Activated CD4-positive, alpha-beta memory T cell treated with anti-CD3 and anti-CD28 coated beads, Interleukin-2, amount 10 ng/mL, durations not matched to agents 7 days and 5 days (primary cell): ENCODE results near the gene SLC24A3. TPM values are rescaled to one million over a fixed set of nuclear protein-coding genes. Genes with fewer than 3 reads are reported as not detected.

Source experiments
- CTCF ChIA-PET: fragments of 350-600 bp; sonication (Branson Sonifier 250); formaldehyde crosslinking; loops from one replicate; lab custom pipeline; 2021; ENCODE audit warnings: antibody characterized with exemption, inconsistent platforms; lab: Charles Lee
- POLR2A ChIA-PET: fragments of 350-600 bp; sonication (Branson Sonifier 250); formaldehyde crosslinking; loops from one replicate; lab custom pipeline; 2021; ENCODE audit warnings: antibody characterized with exemption; lab: Charles Lee
- DNase-seq: peaks from one replicate; pipeline ENCODE4 v3.0.0-alpha.2; 2020
- H3K27ac Mint-ChIP-seq: one replicate; pipeline ENCODE4 v1.8.0; 2021; ENCODE audit warnings: mild to moderate bottlenecking, mixed read lengths
- H3K27me3 Mint-ChIP-seq: one replicate; pipeline ENCODE4 v1.8.0; 2021; ENCODE audit warnings: mixed read lengths
- H3K36me3 Mint-ChIP-seq: one replicate; pipeline ENCODE4 v1.8.0; 2021; ENCODE audit warnings: low read depth, mixed read lengths
- H3K4me1 Mint-ChIP-seq: one replicate; pipeline ENCODE4 v1.8.0; 2021; ENCODE audit warnings: mixed read lengths
- H3K4me3 Mint-ChIP-seq: one replicate; pipeline ENCODE4 v1.8.0; 2021; ENCODE audit warnings: mild to moderate bottlenecking, mixed read lengths
- H3K9me3 Mint-ChIP-seq: one replicate; pipeline ENCODE4 v1.8.0; 2021; ENCODE audit warnings: mixed read lengths
- total RNA-seq, 2 experiments: library from RNA; stranded (reverse); gene quantifications; one replicate each; pipeline ENCODE4 v1.2.3, GENCODE V29; 2021

The SLC24A3 gene
- total RNA-seq, 2 experiments from 2014 or later = not detected

GRCh38 chr20:19502169-19502568 is 289.7 kb downstream of the SLC24A3 start:
- no peak for DNase-seq
- Mint-ChIP-seq H3K4me3 (no peak overlapping the region), H3K36me3 (no peaks in the 10 kb centered on the region), H3K9me3 (no peaks in the 10 kb centered on the region), H3K27ac (no peak overlapping the region), H3K4me1 (no peaks in the 10 kb centered on the region), H3K27me3 (no peaks in the 10 kb centered on the region)
- ChIA-PET POLR2A (no interaction called here), CTCF (no interaction called here)

GRCh38 chr20:19504251-19504650 is 291.8 kb downstream of the SLC24A3 start:
- H3K27me3 Mint-ChIP-seq = no peaks in the 10 kb centered on the region
- H3K4me3 Mint-ChIP-seq = no peak overlapping the region
- H3K36me3 Mint-ChIP-seq = no peaks in the 10 kb centered on the region
- H3K27ac Mint-ChIP-seq = no peak overlapping the region
- ChIA-PET CTCF (no interaction called here), POLR2A (no interaction called here)
- H3K9me3 Mint-ChIP-seq = no peaks in the 10 kb centered on the region
- DNase-seq = no peak
- H3K4me1 Mint-ChIP-seq = no peaks in the 10 kb centered on the region

GRCh38 chr20:19506021-19506420 is 293.6 kb downstream of the SLC24A3 start:
- POLR2A ChIA-PET = no interaction called here

GRCh38 chr20:19508449-19508848 is 296.0 kb downstream of the SLC24A3 start:
- H3K9me3 Mint-ChIP-seq = no peaks in the 10 kb centered on the region
- POLR2A ChIA-PET = no interaction called here
- no peaks in the 10 kb centered on the region for H3K27me3 Mint-ChIP-seq
- H3K27ac Mint-ChIP-seq = no peak overlapping the region
- no peaks in the 10 kb centered on the region for H3K4me1 Mint-ChIP-seq
- H3K4me3 Mint-ChIP-seq = no peak overlapping the region
- DNase-seq = no peak
- H3K36me3 Mint-ChIP-seq = no peaks in the 10 kb centered on the region
- CTCF ChIA-PET = no interaction called here

More at GRCh38 chr20:19506021-19506420, 293.6 kb downstream of the SLC24A3 start:
- DNase-seq = no peak
- Mint-ChIP-seq H3K27me3 (no peaks in the 10 kb centered on the region), H3K27ac (no peak overlapping the region), H3K9me3 (no peaks in the 10 kb centered on the region), H3K36me3 (no peaks in the 10 kb centered on the region), H3K4me1 (no peaks in the 10 kb centered on the region), H3K4me3 (no peak overlapping the region)
- CTCF ChIA-PET = no interaction called here

- ChIA-PET POLR2A (no interaction called here), CTCF (no interaction called here)
- Mint-ChIP-seq H3K27ac (no peak overlapping the region), H3K27me3 (no peaks in the 10 kb centered on the region), H3K4me3 (no peak overlapping the region), H3K36me3 (no peaks in the 10 kb centered on the region), H3K4me1 (no peaks in the 10 kb centered on the region), H3K9me3 (no peaks in the 10 kb centered on the region)
- DNase-seq = no peak
These were observed 298.2 kb downstream of the SLC24A3 start for GRCh38 chr20:19510611-19511010.

- Mint-ChIP-seq H3K27me3 (no peaks in the 10 kb centered on the region), H3K4me3 (no peak overlapping the region), H3K36me3 (no peaks in the 10 kb centered on the region), H3K9me3 (no peaks in the 10 kb centered on the region), H3K4me1 (no peaks in the 10 kb centered on the region), H3K27ac (no peak overlapping the region)
- POLR2A ChIA-PET = no interaction called here
- CTCF ChIA-PET = interaction anchor here (0.5 kb wide), 1 partner anchor 140 kb away, joined by 3 read pairs; no protein-coding TSS in a partner anchor
- DNase-seq = no peak
These were observed 299.5 kb downstream of the SLC24A3 start for GRCh38 chr20:19511931-19512330.

- H3K4me3 Mint-ChIP-seq = no peak overlapping the region
- POLR2A ChIA-PET = no interaction called here
These were observed 300.6 kb downstream of the SLC24A3 start for GRCh38 chr20:19512886-19513677.

GRCh38 chr20:19515074-19515473 is 302.6 kb downstream of the SLC24A3 start:
- no peaks in the 10 kb centered on the region for H3K36me3 Mint-ChIP-seq
- ChIA-PET POLR2A (no interaction called here), CTCF (no interaction called here)
- no peak for DNase-seq
- no peak overlapping the region for H3K27ac Mint-ChIP-seq
- H3K27me3 Mint-ChIP-seq = no peaks in the 10 kb centered on the region
- H3K4me3 Mint-ChIP-seq = no peak overlapping the region
- H3K9me3 Mint-ChIP-seq = no peaks in the 10 kb centered on the region
- no peaks in the 10 kb centered on the region for H3K4me1 Mint-ChIP-seq

More at GRCh38 chr20:19512886-19513677, 300.6 kb downstream of the SLC24A3 start:
- Mint-ChIP-seq H3K36me3 (no peaks in the 10 kb centered on the region), H3K27me3 (no peaks in the 10 kb centered on the region), H3K9me3 (no peaks in the 10 kb centered on the region), H3K27ac (no peak overlapping the region), H3K4me1 (no peaks in the 10 kb centered on the region)
- CTCF ChIA-PET = no interaction called here
- DNase-seq = no peak

- DNase-seq = no peak
- Mint-ChIP-seq H3K27me3 (no peaks in the 10 kb centered on the region), H3K27ac (no peak overlapping the region), H3K4me1 (no peaks in the 10 kb centered on the region), H3K4me3 (no peak overlapping the region), H3K9me3 (no peaks in the 10 kb centered on the region), H3K36me3 (no peaks in the 10 kb centered on the region)
- POLR2A ChIA-PET = no interaction called here
- CTCF ChIA-PET = no interaction called here
These were observed 307.0 kb downstream of the SLC24A3 start for GRCh38 chr20:19519466-19519865.

GRCh38 chr20:19520261-19520660 is 307.8 kb downstream of the SLC24A3 start:
- Mint-ChIP-seq H3K27me3 (no peaks in the 10 kb centered on the region), H3K4me3 (no peak overlapping the region), H3K36me3 (no peaks in the 10 kb centered on the region), H3K4me1 (no peaks in the 10 kb centered on the region), H3K9me3 (no peaks in the 10 kb centered on the region), H3K27ac (no peak overlapping the region)
- CTCF ChIA-PET = no interaction called here
- no peak for DNase-seq
- POLR2A ChIA-PET = no interaction called here

GRCh38 chr20:19522071-19522801 is 309.8 kb downstream of the SLC24A3 start:
- Mint-ChIP-seq H3K36me3 (no peaks in the 10 kb centered on the region), H3K27me3 (no peaks in the 10 kb centered on the region), H3K27ac (no peak overlapping the region), H3K4me3 (no peak overlapping the region), H3K4me1 (no peaks in the 10 kb centered on the region), H3K9me3 (peaks cover 3% of the 10 kb centered on the region)
- ChIA-PET CTCF (no interaction called here), POLR2A (no interaction called here)
- no peak for DNase-seq

- POLR2A ChIA-PET = no interaction called here
- Mint-ChIP-seq H3K27me3 (no peaks in the 10 kb centered on the region), H3K36me3 (no peaks in the 10 kb centered on the region), H3K27ac (no peak overlapping the region), H3K9me3 (peaks cover 3% of the 10 kb centered on the region), H3K4me3 (no peak overlapping the region), H3K4me1 (no peaks in the 10 kb centered on the region)
- CTCF ChIA-PET = no interaction called here
- DNase-seq = no peak
These were observed 310.6 kb downstream of the SLC24A3 start for GRCh38 chr20:19522836-19523590.

- Mint-ChIP-seq H3K27ac (no peak overlapping the region), H3K36me3 (no peaks in the 10 kb centered on the region), H3K4me1 (no peaks in the 10 kb centered on the region), H3K27me3 (no peaks in the 10 kb centered on the region), H3K4me3 (no peak overlapping the region), H3K9me3 (peaks cover 3% of the 10 kb centered on the region)
- DNase-seq = no peak
- POLR2A ChIA-PET = no interaction called here
- CTCF ChIA-PET = no interaction called here
These were observed 312.2 kb downstream of the SLC24A3 start for GRCh38 chr20:19524691-19525090.
